Transverse colon (tissue), 3 donors: Measurements from ENCODE around the gene ADGRA3.

Experiments used
- POLR2A ChIP-seq: fragments of 450-650 bp; IDR thresholded peaks from one replicate; pipeline ENCODE4 v1.6.1; 2016; ENCODE audit warnings: antibody characterized with exemption, mild to moderate bottlenecking, moderate library complexity
- TF ChIP-seq, protein P1 (sequence below), 5 experiments: fragments of 200-600 bp in 3 of 5; fragments of 450-650 bp in 2 of 5; sonication (generic) in 3 of 5; IDR thresholded peaks; 1 replicate in 2 of 5; 2 replicates in 3 of 5; pipeline ENCODE4 v1.5.1; 2016 to 2017; ENCODE audit warnings: antibody characterized with exemption in 5 of 5, inconsistent platforms in 3 of 5, mild to moderate bottlenecking in 2 of 5, moderate library complexity in 1 of 5

DNA sequence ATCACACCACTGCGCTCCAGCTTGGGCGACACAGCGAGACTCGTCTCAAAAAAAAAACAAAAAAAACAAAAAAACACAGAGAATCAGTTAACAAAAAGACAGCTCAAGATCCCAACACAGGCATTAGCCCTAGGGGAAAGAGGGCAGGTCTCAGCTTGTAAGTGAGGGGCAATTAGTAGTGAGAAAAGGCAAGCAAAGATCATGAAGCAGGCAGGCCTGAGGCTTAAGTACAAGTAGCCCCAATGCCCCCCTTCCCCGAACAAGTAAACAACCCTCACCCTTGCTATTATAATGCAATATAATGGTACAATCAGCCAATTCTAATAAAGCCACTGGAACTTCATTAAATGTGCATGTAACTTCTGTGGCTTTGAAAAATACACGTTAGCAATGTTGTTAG, 17.0 kb downstream of the ADGRA3 start:
- TF ChIP-seq, protein P1, sequence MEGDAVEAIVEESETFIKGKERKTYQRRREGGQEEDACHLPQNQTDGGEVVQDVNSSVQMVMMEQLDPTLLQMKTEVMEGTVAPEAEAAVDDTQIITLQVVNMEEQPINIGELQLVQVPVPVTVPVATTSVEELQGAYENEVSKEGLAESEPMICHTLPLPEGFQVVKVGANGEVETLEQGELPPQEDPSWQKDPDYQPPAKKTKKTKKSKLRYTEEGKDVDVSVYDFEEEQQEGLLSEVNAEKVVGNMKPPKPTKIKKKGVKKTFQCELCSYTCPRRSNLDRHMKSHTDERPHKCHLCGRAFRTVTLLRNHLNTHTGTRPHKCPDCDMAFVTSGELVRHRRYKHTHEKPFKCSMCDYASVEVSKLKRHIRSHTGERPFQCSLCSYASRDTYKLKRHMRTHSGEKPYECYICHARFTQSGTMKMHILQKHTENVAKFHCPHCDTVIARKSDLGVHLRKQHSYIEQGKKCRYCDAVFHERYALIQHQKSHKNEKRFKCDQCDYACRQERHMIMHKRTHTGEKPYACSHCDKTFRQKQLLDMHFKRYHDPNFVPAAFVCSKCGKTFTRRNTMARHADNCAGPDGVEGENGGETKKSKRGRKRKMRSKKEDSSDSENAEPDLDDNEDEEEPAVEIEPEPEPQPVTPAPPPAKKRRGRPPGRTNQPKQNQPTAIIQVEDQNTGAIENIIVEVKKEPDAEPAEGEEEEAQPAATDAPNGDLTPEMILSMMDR (IDR thresholded peaks at IDR 0.05): no peak
- TF ChIP-seq POLR2A: no peak
